Measurements from ENCODE around the gene LRRC4.

LRRC4 gene

DNA sequence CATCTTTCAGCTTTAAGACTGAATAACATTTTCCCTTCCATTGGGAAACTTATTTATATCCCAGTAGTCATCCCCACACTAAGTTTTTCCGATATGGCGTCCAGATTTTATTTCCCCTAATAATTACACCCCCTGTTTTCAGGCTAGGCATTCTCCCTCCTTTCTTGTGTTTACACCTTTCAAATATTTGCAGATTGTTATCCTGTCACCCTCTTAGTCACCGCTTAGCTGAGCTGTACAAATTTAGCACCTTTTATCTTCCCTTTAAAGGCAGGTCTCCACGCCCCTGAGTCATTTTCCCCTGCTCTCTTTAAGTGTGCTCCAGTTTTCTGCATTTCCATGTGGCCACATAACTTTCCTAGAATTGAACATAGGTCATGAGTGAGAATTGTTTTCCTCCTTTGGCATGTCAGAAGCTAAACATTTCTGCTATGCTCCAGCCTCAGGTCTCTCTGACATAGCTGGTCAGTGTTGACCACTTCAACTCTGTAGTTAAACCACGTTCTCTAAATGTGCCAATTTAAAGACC lies 47.4 kb downstream of the LRRC4 start:
- TF ChIP-seq, protein P1, sequence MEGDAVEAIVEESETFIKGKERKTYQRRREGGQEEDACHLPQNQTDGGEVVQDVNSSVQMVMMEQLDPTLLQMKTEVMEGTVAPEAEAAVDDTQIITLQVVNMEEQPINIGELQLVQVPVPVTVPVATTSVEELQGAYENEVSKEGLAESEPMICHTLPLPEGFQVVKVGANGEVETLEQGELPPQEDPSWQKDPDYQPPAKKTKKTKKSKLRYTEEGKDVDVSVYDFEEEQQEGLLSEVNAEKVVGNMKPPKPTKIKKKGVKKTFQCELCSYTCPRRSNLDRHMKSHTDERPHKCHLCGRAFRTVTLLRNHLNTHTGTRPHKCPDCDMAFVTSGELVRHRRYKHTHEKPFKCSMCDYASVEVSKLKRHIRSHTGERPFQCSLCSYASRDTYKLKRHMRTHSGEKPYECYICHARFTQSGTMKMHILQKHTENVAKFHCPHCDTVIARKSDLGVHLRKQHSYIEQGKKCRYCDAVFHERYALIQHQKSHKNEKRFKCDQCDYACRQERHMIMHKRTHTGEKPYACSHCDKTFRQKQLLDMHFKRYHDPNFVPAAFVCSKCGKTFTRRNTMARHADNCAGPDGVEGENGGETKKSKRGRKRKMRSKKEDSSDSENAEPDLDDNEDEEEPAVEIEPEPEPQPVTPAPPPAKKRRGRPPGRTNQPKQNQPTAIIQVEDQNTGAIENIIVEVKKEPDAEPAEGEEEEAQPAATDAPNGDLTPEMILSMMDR (IDR thresholded peaks at IDR 0.05; ENCODE audit: extremely low read depth, insufficient read depth, missing control alignments) = no peak
- in situ Hi-C loops (cut with MboI; ENCODE audit: low pct_unique_long_range_greater_than_20kb, low sequenced_read_pairs, unreplicated experiment) = no loop called here
- DNase-seq (ENCODE audit: low spot score) = no peak

DNA sequence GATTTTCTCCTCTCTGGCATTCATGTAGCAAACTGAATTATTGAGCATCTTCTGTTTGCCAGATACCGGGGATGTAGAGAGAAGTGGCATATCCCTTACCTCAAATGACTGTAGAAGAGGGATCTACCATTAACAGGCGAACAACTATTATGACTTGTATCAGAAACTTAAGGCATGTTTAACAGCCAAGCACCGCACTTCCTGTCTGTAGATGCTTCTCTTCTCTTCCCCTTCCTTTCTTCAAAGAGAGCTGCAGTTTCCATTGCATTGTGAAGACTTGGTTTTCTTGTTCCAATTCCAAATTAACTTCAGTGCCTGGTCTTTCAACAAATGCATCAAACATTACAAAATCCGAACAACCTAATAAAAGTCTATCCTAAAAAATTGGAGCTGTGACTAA lies 49.3 kb downstream of the LRRC4 start:
- TF ChIP-seq, protein P1 (IDR thresholded peaks at IDR 0.05; ENCODE audit: extremely low read depth, insufficient read depth, missing control alignments) = no peak
- DNase-seq (ENCODE audit: low spot score) = no peak
- in situ Hi-C loops (cut with MboI; ENCODE audit: low pct_unique_long_range_greater_than_20kb, low sequenced_read_pairs, unreplicated experiment) = no loop called here

DNA sequence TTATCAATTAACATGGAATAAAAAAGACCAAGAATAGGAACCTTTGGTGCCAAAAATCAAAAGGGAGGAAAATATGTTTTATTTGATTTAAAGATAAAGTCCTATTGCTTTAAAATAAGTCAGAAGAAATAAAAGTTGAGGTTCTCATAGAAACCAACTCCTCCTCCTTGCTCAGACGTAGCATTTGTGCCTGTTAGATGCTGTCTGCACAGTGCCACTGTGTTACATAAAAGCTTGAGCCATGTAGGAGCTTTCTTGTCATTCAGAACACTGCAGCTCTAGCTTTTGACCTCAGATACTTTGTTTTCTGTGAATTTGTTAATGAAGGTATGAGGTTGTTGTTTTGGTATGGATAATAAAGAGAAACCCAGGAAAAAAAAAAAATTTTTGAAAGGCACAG lies 50.3 kb downstream of the LRRC4 start:
- TF ChIP-seq, protein P1 (IDR thresholded peaks at IDR 0.05; ENCODE audit: extremely low read depth, insufficient read depth, missing control alignments) = no peak
- no peak for DNase-seq (ENCODE audit: low spot score)
- in situ Hi-C loops (cut with MboI; ENCODE audit: low pct_unique_long_range_greater_than_20kb, low sequenced_read_pairs, unreplicated experiment) = no loop called here

DNA sequence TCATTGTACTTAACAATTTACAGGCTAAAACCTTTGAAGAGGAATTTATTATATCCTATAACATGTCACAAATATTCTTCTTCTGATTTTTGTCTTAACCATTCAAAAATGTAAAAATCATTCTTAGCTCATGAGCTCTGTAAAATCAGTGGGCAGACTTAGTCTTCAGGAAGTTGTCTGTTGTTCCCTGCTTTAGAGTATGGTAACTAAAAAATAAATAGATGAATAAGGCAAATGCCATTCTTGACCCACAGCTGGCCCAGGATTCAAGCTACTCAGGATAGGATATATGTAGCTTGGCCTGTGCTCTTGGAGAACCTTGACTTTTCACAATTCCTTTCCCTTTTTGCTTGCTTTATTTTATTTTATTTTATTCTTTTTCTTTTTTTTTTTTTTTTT lies 51.5 kb downstream of the LRRC4 start:
- DNase-seq (ENCODE audit: low spot score) = no peak
- in situ Hi-C loops (cut with MboI; ENCODE audit: low pct_unique_long_range_greater_than_20kb, low sequenced_read_pairs, unreplicated experiment) = no loop called here
- TF ChIP-seq, protein P1 (IDR thresholded peaks at IDR 0.05; ENCODE audit: extremely low read depth, insufficient read depth, missing control alignments) = no peak

DNA sequence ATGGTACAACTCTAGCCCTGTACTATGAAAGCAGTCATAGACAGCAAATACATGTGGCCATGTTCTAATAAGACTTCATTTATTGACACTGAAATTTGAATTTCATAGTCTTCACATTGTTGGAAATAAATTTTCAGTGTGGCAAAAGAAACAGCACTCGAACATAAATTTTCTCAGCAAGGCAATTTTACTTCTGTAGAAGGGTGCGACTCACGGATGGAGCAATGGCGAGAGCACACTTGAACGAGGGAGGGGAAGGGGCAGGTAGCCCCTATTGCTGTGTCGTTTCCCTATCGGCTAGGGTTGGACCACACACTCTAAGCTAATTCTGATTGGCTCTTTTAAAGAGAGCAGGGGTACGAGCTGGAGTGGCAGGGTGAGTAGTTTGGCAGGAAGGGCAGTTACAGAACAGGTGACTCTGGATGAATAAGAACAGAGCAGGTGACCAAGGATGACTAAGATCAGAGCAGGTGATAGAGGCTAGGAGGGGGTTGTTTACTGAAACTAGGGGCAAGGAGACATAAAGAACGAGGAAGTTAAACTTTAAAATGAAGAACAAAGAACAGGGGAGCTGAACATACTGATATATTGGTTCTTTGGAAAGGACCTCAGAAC lies 52.0 kb downstream of the LRRC4 start:
- DNase-seq (ENCODE audit: low spot score) = no peak
- TF ChIP-seq, protein P1 (IDR thresholded peaks at IDR 0.05; ENCODE audit: extremely low read depth, insufficient read depth, missing control alignments) = no peak
- in situ Hi-C loops (cut with MboI; ENCODE audit: low pct_unique_long_range_greater_than_20kb, low sequenced_read_pairs, unreplicated experiment) = no loop called here

DNA sequence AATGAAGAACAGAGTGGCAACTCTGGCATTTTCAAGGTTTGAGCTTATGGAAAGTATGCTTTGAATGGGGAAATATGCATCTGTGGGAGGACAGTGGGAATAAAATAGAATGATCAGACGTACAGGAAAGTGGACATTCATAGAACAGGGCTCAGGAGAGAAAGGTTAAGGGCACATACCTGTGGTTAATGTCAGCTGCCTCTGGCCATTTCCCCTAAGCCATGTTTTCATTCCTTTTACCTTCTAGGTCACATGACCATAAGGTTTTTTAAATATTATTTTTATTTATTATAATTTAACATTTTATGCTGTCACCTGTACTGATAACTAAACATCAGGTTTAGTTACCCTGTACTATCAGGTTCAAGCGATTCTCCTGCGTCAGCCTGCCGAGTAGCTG lies 52.8 kb downstream of the LRRC4 start:
- in situ Hi-C loops (cut with MboI; ENCODE audit: low pct_unique_long_range_greater_than_20kb, low sequenced_read_pairs, unreplicated experiment) = no loop called here
- TF ChIP-seq, protein P1 (IDR thresholded peaks at IDR 0.05; ENCODE audit: extremely low read depth, insufficient read depth, missing control alignments) = no peak
- no peak for DNase-seq (ENCODE audit: low spot score)

Data from GM13977 (cell line).